Measurements from ENCODE around the gene TRIM69.
"Not testable (repeated sequence)": the region's sequence is repeated elsewhere in the genome, so short reads cannot be mapped to it uniquely, and the experiment has no call there.

TRIM69 gene

DNA sequence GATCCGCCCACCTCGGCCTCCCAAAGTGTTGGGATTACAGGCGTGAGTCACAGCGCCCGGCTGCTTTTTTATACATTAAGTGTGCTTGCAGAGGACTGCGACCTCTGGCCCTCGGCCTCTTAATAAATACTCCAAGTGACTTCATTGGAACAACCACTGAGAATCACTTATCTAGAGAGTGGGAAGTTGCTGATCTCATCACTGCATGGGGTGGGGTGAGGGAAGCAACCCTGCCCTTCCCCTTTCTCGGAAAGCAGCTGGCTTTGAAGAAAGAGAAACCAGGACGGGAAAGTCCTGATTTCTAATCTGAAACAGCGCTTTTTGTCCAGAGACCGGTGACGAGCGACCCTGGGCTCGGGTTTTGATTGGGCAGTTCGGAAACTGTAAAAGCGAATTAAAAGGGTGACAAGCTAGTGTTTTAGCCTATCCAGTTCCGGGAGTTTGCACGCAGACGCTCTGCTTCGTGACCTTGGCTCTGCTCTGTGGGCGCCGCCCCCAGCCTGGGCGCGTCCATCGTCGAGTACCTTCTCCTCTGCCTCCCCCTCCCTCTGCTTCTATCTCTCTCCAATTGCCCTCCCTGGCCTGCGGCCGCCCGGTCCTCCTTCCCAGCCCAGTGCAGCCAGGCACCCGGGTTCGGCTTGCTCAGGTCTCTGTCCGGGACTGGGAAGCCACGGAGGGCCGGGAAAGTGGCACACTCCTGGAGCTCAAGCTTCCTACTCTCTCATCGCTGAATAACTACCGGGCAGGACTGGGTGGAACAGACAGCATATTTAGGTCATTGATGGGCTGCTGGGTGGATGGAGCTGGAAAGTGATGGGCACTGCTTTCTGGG, 7.5 kb upstream of the TRIM69 start:
- in situ Hi-C loops (cut with MboI; ENCODE audit: low pct_unique_long_range_greater_than_20kb, low sequenced_read_pairs, unreplicated experiment) = no loop called here

DNA sequence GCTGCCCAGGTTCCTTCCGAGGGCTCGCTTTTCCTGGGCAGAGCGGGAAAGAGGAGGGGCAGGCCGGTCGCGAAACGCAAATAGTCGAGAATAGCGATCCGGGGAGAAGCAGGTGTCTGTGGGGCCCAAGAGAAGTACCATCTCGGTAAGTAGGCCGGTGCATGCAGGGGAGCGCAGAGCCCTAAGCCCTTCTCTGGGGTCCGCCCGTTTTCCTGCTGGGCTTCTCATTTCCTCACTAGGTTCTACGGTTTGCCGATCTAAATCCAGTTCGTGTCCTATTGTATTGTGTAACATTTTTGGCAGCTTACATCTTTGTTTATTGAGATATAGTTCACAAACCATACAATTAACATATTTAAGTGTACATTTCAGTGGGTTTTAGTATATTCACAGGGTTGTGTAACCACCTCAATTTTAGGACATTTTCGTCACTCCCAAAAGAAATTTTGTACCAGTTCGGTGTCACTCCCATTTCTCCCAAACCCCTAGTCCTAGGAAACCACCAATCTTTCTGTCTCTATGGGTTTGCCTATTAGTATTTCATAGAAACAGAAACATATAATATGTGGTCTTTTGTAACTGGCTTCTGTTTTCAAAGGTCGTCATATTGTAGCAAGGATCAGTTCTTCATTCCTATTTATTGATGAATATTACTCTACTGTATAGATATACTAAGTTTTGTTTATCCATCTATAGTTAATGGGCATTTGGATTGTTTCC, 6.8 kb upstream of the TRIM69 start:
- in situ Hi-C loops (cut with MboI; ENCODE audit: low pct_unique_long_range_greater_than_20kb, low sequenced_read_pairs, unreplicated experiment) = no loop called here
- DNase-seq (ENCODE audit: low spot score) = no peak
- TF ChIP-seq, protein P1, sequence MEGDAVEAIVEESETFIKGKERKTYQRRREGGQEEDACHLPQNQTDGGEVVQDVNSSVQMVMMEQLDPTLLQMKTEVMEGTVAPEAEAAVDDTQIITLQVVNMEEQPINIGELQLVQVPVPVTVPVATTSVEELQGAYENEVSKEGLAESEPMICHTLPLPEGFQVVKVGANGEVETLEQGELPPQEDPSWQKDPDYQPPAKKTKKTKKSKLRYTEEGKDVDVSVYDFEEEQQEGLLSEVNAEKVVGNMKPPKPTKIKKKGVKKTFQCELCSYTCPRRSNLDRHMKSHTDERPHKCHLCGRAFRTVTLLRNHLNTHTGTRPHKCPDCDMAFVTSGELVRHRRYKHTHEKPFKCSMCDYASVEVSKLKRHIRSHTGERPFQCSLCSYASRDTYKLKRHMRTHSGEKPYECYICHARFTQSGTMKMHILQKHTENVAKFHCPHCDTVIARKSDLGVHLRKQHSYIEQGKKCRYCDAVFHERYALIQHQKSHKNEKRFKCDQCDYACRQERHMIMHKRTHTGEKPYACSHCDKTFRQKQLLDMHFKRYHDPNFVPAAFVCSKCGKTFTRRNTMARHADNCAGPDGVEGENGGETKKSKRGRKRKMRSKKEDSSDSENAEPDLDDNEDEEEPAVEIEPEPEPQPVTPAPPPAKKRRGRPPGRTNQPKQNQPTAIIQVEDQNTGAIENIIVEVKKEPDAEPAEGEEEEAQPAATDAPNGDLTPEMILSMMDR (IDR thresholded peaks at IDR 0.05; ENCODE audit: extremely low read depth, insufficient read depth, missing control alignments) = no peak

More for the DNA sequence above, 7.5 kb upstream of the TRIM69 start:
- TF ChIP-seq, protein P1 (IDR thresholded peaks at IDR 0.05; ENCODE audit: extremely low read depth, insufficient read depth, missing control alignments) = no peak
- DNase-seq (ENCODE audit: low spot score) = peak; percentile 80

DNA sequence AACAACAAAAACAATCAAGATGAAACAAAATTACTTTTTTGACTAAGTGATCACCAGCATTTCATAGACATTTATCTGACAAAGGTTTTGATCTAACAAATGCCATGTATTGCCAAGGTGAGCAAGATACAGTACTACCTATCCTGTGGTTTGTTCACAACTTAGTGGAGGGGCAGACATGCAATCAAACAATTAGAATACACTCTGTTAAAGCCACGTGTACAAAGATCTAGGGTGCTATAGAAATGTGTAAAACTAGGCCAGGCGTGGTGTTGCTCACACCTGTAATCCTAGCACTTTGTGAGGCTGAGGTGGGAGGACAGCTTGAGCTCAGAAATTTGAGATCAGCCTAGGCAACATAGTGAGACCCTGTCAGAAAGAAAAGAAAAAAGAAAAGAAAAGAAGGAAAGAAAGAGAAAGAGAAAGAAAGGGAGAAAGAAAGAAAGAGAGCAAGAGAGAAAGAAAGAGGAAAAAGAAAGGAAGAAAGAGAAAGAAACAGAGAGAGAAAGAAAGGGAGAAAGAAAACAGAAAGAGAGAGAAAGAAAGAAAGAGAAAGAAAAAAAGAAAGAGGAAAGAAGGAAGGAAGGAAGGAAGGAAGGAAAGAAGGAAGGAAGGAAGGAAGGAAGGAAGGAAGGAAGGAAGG, 1.4 kb upstream of the TRIM69 start:
- no peak for DNase-seq (ENCODE audit: low spot score)
- in situ Hi-C loops (cut with MboI; ENCODE audit: low pct_unique_long_range_greater_than_20kb, low sequenced_read_pairs, unreplicated experiment) = no loop called here
- TF ChIP-seq, protein P1 (IDR thresholded peaks at IDR 0.05; ENCODE audit: extremely low read depth, insufficient read depth, missing control alignments) = no peak

DNA sequence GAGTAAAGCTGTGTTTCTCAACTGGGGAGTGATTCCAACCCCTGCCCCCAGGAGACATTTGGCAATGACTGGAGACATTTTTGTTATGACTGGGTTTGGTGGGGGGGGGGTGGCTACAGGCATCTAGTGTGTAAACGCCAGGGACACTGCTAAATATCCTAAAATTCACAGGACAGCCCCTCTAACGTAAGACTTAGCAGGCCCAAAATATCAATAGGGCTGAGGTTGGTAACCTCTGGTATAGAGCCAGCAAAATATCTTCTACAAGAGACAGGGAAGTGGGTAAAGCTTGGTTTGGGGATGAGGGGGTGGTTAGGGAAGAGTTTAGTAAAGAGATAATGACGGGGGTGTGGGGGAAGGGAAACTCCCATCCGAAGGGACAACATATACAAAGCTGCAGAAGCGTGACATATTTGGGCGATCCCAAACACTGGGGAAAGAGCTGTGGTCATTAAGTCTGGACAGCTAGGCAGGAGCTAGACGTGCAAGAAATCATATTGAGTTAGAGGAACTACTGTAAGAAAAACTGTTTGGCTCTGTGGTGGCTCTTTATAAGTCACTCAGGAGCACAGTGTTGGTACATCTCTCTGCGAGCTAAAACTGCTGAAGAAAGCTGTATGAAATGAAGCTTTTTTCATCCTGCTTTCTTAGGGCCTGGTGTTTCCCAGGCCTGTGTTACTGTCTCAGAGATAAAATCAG, 697 bp upstream of the TRIM69 start:
- TF ChIP-seq, protein P1 (IDR thresholded peaks at IDR 0.05; ENCODE audit: extremely low read depth, insufficient read depth, missing control alignments) = no peak
- peak; percentile 20 for DNase-seq (ENCODE audit: low spot score)
- in situ Hi-C loops (cut with MboI; ENCODE audit: low pct_unique_long_range_greater_than_20kb, low sequenced_read_pairs, unreplicated experiment) = no loop called here

DNA sequence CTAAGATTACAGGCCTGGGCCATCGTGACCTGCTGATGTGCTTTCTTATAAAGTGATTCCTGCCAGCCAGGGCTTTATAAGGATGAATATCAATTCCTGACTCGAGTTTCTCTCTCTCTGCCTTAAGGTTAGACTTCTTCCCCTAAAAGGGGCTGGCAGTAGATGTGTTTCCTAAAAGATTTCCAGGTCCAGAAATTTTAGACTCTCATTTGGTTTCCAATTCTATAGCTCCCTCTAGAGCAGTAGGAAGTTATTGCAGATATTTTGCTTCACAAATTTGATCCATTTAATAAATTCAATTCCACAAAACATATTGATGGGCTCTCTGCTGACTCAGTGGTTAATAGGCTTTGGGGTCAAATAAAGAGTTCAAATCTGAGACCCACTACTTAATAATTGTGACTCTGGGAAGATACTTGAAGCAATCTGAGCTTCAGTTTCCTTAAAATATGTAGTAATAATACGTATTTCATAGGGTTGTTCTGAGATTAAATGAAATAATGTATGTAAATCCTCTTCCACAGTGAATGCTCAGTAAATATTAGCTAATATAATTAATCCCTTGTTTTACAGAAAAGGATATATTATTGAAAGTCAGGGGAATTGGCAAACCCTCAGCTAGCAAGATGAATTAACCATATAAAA, 2.1 kb downstream of the TRIM69 start:
- TF ChIP-seq, protein P1 (IDR thresholded peaks at IDR 0.05; ENCODE audit: extremely low read depth, insufficient read depth, missing control alignments) = peak; percentile 64
- DNase-seq (ENCODE audit: low spot score) = peak; percentile 36
- in situ Hi-C loops (cut with MboI; ENCODE audit: low pct_unique_long_range_greater_than_20kb, low sequenced_read_pairs, unreplicated experiment) = no loop called here

DNA sequence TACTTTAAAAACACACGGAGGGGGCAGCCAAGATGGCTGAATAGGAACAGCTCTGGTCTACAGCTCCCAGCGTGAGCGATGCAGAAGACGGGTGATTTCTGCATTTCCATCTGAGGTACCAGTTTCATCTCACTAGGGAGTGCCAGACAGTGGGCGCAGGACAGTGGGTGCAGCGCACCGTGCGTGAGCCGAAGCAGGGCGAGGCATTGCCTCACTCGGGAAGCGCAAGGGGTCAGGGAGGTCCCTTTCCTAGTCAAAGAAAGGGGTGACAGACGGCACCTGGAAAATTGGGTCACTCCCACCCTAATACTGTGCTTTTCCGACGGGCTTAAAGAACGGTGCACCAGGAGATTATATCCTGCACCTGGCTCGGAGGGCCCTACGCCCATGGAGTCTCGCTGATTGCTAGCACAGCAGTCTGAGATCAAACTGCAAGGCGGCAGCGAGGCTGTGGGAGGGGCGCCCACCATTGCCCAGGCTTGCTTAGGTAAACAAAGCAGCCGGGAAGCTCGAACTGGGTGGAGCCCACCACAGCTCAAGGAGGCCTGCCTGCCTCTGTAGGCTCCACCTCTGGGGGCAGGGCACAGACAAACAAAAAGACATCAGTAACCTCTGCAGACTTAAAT, 3.0 kb downstream of the TRIM69 start:
- in situ Hi-C loops (cut with MboI; ENCODE audit: low pct_unique_long_range_greater_than_20kb, low sequenced_read_pairs, unreplicated experiment); DNase-seq (ENCODE audit: low spot score): not testable (repeated sequence)

DNA sequence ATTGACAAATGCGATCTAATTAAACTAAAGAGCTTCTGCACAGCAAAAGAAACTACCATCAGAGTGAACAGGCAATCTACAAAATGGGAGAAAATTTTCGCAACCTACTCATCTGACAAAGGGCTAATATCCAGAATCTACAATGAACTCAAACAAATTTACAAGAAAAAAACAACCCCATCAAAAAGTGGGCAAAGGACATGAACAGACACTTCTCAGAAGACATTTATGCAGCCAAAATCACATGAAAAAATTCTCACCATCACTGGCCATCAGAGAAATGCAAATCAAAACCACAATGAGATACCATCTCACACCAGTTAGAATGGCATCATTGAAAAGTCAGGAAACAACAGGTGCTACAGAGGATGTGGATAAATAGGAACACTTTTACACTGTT, 7.1 kb downstream of the TRIM69 start:
- in situ Hi-C loops (cut with MboI; ENCODE audit: low pct_unique_long_range_greater_than_20kb, low sequenced_read_pairs, unreplicated experiment); DNase-seq (ENCODE audit: low spot score): not testable (repeated sequence)
